GM10266 (cell line): ENCODE data around the gene CYBRD1.
A peak's percentile ranks its signal among the peaks of the same experiment; 100 is the strongest.

Experiments used
- DNase-seq: peaks from one replicate; pipeline ENCODE4 v3.0.0; 2012; ENCODE audit errors: extremely low spot score
- TF ChIP-seq, protein P1 (sequence below): IDR thresholded peaks from 2 replicates; pipeline ENCODE4 v1.5.1; 2012; ENCODE audit warnings: mild to moderate bottlenecking, low read depth; ENCODE audit not compliant: control insufficient read depth, insufficient read depth; ENCODE audit errors: missing control alignments

CYBRD1 gene

DNA sequence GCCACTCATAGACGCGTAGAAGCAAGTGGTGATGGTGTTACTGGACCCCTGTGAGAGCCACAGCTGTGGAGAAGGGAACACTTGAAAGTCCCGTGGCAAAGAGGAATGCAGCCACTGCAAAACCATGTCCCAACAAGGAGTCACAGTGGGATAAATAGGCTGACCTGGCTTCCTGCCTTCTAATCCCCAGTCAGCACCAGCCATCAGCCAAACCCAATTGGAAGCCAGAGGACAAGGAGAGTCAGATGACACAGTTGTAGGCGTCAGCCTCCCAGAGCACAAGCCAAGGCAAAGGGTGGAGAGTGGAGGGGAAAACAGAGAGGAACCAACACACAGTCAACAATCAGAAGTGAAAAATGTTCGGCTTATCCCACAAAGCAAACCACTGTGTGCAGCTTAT is 5.5 kb upstream of the CYBRD1 start:
- TF ChIP-seq, protein P1, sequence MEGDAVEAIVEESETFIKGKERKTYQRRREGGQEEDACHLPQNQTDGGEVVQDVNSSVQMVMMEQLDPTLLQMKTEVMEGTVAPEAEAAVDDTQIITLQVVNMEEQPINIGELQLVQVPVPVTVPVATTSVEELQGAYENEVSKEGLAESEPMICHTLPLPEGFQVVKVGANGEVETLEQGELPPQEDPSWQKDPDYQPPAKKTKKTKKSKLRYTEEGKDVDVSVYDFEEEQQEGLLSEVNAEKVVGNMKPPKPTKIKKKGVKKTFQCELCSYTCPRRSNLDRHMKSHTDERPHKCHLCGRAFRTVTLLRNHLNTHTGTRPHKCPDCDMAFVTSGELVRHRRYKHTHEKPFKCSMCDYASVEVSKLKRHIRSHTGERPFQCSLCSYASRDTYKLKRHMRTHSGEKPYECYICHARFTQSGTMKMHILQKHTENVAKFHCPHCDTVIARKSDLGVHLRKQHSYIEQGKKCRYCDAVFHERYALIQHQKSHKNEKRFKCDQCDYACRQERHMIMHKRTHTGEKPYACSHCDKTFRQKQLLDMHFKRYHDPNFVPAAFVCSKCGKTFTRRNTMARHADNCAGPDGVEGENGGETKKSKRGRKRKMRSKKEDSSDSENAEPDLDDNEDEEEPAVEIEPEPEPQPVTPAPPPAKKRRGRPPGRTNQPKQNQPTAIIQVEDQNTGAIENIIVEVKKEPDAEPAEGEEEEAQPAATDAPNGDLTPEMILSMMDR = no peak
- DNase-seq = no peak

- TF ChIP-seq, protein P1 = no peak
- no peak for DNase-seq
Measured at GRCh38 chr2:171520471-171520870, 1.8 kb upstream of the CYBRD1 start.

- DNase-seq = no peak
- TF ChIP-seq, protein P1 = no peak
Measured at GRCh38 chr2:171521361-171522051, 768 bp upstream of the CYBRD1 start.

DNA sequence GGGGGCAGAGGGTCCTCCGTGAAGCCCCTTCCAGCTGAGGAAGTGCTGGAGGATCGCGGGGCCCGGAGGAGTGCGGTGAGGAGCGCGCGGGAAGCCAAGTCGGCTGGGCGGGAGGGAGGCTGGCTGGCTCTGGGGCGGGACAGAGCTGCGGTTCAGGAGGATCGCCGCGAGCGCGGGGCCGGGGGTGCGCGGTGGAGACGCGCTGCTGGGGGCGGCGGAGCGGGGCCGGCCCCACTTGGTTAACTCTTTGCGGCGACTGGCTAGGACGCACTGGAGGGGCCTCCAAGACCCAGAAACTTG is 464 bp downstream of the CYBRD1 start:
- TF ChIP-seq, protein P1 = no peak
- peak; percentile 35 for DNase-seq

GRCh38 chr2:171523088-171524017 is 1.1 kb downstream of the CYBRD1 start:
- peak; percentile 54 for DNase-seq
- TF ChIP-seq, protein P1 = no peak

DNA sequence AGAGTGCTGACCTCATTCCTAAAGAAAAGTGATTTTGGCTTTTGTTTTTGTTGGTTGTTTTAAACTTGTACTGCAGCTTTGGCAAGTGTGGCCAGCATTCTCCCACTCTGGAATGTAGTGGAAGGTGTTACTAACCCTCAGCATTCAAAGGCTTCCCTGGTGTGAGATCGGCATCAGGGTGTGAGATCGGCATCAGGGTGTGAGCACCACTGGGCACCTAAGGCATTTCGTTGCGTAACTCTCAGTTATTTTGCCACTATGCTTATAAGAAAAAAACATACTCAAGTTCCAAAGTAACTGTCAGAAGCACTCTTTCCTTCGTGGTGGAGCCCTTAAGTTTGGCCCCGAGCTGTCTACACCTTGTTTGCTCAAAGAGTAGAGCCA is 1.7 kb downstream of the CYBRD1 start:
- DNase-seq = no peak
- TF ChIP-seq, protein P1 = no peak

GRCh38 chr2:171529914-171530313 is 7.6 kb downstream of the CYBRD1 start:
- TF ChIP-seq, protein P1 = peak; percentile 37
- no peak for DNase-seq
